Lower leg skin (tissue), 3 donors: ENCODE results near the gene PLEKHO2.

Experiments used
- POLR2A ChIP-seq, 2 donors: fragments of 450-650 bp; IDR thresholded peaks; one replicate each; pipeline ENCODE4 v1.6.1; 2016 to 2017; ENCODE audit warnings: antibody characterized with exemption in 2 of 2, mild to moderate bottlenecking in 1 of 2, moderate library complexity in 1 of 2
- TF ChIP-seq, protein P1 (sequence below), 3 donors: fragments of 450-650 bp; IDR thresholded peaks; one replicate each; pipeline ENCODE4 v1.5.1; 2016; ENCODE audit warnings: antibody characterized with exemption in 3 of 3, mild to moderate bottlenecking in 3 of 3, moderate library complexity in 2 of 3

GRCh38 chr15:64895285-64896065 is 53.8 kb downstream of the PLEKHO2 start:
- TF ChIP-seq, protein P1, sequence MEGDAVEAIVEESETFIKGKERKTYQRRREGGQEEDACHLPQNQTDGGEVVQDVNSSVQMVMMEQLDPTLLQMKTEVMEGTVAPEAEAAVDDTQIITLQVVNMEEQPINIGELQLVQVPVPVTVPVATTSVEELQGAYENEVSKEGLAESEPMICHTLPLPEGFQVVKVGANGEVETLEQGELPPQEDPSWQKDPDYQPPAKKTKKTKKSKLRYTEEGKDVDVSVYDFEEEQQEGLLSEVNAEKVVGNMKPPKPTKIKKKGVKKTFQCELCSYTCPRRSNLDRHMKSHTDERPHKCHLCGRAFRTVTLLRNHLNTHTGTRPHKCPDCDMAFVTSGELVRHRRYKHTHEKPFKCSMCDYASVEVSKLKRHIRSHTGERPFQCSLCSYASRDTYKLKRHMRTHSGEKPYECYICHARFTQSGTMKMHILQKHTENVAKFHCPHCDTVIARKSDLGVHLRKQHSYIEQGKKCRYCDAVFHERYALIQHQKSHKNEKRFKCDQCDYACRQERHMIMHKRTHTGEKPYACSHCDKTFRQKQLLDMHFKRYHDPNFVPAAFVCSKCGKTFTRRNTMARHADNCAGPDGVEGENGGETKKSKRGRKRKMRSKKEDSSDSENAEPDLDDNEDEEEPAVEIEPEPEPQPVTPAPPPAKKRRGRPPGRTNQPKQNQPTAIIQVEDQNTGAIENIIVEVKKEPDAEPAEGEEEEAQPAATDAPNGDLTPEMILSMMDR (IDR thresholded peaks at IDR 0.05) = no peak
- TF ChIP-seq POLR2A (IDR thresholded peaks at IDR 0.05) = no peak
